Osteocyte (in vitro differentiated cells): Measurements from ENCODE around the gene C15orf61. TPM values are rescaled to one million over a fixed set of nuclear protein-coding genes. Genes with fewer than 3 reads are reported as not detected.

Experiments used
- DNase-seq: peaks from one replicate; pipeline ENCODE4 v3.0.0; 2021; ENCODE audit warnings: mixed read lengths; ENCODE audit not compliant: unreplicated experiment; ENCODE audit errors: extremely low spot score
- H3K27ac Mint-ChIP-seq: one replicate; pipeline ENCODE4 v1.8.0; 2021; ENCODE audit warnings: mild to moderate bottlenecking, mixed read lengths; ENCODE audit not compliant: unreplicated experiment
- H3K27me3 Mint-ChIP-seq: one replicate; pipeline ENCODE4 v1.8.0; 2021; ENCODE audit warnings: mixed read lengths; ENCODE audit not compliant: unreplicated experiment
- H3K36me3 Mint-ChIP-seq: one replicate; pipeline ENCODE4 v1.8.0; 2021; ENCODE audit warnings: mixed read lengths; ENCODE audit not compliant: unreplicated experiment
- H3K4me1 Mint-ChIP-seq: one replicate; pipeline ENCODE4 v1.8.0; 2021; ENCODE audit warnings: mixed read lengths; ENCODE audit not compliant: unreplicated experiment
- H3K4me3 Mint-ChIP-seq: one replicate; pipeline ENCODE4 v1.8.0; 2021; ENCODE audit warnings: mild to moderate bottlenecking, moderate library complexity, mixed read lengths; ENCODE audit not compliant: unreplicated experiment
- H3K9me3 Mint-ChIP-seq: one replicate; pipeline ENCODE4 v1.8.0; 2021; ENCODE audit warnings: mixed read lengths; ENCODE audit not compliant: unreplicated experiment
- CTCF ChIP-seq: fragments of 200-600 bp; sonication (generic); IDR thresholded peaks from 2 replicates; pipeline ENCODE4 v1.5.0; 2021; ENCODE audit warnings: antibody characterized with exemption, mild to moderate bottlenecking, moderate library complexity
- long read RNA-seq: library from polyadenylated mRNA; unstranded; transcript quantifications from one replicate; pipeline ENCODE4 v2.0.0, GENCODE V29; 2021
- total RNA-seq: library from RNA; stranded (reverse); gene quantifications from 2 replicates; pipeline ENCODE4 v1.2.1, GENCODE V29; 2021

The C15orf61 gene
- 4.3 and 4.8 TPM in 2 replicates for total RNA-seq
- long read RNA-seq, full-length matches to known transcripts = 3 of 3 reads
- long read RNA-seq, partial matches to known transcripts = 0 of 3 reads
- long read RNA-seq, other reads (novel, unspliced or antisense) = 0 of 3 reads

DNA sequence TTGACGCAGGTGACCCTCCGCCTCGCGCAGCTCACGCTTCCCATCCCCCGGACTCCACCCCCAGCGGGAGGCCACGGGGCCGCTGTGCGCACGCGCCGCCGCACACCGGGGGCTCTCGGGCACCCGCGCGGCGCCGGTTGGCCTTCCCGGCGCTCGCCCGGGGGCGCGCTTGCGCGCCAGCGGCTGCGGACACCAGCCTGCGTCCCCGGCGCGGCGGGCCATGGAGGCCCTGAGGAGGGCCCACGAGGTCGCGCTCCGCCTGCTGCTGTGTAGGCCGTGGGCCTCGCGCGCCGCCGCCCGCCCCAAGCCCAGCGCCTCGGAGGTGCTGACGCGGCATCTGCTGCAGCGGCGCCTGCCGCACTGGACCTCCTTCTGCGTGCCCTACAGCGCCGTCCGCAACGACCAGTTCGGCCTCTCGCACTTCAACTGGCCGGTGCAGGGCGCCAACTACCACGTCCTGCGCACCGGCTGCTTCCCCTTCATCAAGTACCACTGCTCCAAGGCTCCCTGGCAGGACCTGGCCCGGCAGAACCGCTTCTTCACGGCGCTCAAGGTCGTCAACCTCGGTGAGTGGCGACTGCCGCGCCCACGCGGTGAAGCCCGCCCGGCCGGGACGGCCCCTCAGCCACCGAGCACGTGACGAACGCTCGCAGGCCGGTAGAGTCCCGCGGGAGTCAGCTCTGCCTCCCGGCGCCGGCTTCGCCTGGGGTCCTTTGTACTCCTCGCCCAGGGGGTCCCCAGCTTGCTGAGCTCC lies at the start of gene C15orf61:
TSS of gene C15orf61 (plus strand) at position 103 of the 754 bp plus-strand sequence. CDS start at position 221, 118 bp downstream.
- peak; percentile 10 for TF ChIP-seq CTCF
- Mint-ChIP-seq H3K4me3 (peak within 1 kb of the TSS; percentile 87), H3K4me1 (peaks cover 28% of the 10 kb centered on the region), H3K9me3 (no peaks in the 10 kb centered on the region), H3K27me3 (no peaks in the 10 kb centered on the region), H3K36me3 (peaks cover 8% of the 10 kb centered on the region), H3K27ac (peak within 1 kb of the TSS; percentile 93)
- peak; percentile 91 for DNase-seq

DNA sequence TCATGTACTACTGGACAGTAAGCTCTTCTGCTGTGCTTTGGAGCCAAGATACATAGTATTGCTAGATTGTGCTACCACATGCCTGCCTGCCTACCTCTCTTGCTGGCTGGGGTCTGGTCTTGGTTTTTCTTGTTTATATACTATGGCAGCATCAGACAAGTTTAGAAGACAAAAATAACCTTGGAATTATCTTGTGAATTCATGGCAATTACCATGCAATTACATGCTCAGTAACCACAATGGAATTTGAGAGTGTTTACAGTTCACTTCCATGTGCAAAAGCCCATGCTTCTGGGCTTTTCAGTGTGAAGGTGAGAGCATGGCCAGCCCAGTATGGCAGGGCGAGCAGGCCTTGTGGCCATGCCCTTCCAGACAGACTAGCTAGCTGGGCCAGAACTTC lies 48.0 kb upstream of the C15orf61 start:
- no peaks in the 10 kb centered on the region for H3K9me3 Mint-ChIP-seq
- peaks cover 3% of the 10 kb centered on the region for H3K4me1 Mint-ChIP-seq
- H3K27ac Mint-ChIP-seq = no peak overlapping the region
- no peak for DNase-seq
- no peak overlapping the region for H3K4me3 Mint-ChIP-seq
- no peaks in the 10 kb centered on the region for H3K36me3 Mint-ChIP-seq
- TF ChIP-seq CTCF = no peak
- H3K27me3 Mint-ChIP-seq = no peaks in the 10 kb centered on the region

GRCh38 chr15:67474405-67475110 lies 46.4 kb upstream of the C15orf61 start:
- no peak for TF ChIP-seq CTCF
- Mint-ChIP-seq H3K9me3 (no peaks in the 10 kb centered on the region), H3K36me3 (no peaks in the 10 kb centered on the region), H3K4me1 (peaks cover 7% of the 10 kb centered on the region), H3K4me3 (no peak overlapping the region), H3K27me3 (no peaks in the 10 kb centered on the region), H3K27ac (no peak overlapping the region)
- no peak for DNase-seq

DNA sequence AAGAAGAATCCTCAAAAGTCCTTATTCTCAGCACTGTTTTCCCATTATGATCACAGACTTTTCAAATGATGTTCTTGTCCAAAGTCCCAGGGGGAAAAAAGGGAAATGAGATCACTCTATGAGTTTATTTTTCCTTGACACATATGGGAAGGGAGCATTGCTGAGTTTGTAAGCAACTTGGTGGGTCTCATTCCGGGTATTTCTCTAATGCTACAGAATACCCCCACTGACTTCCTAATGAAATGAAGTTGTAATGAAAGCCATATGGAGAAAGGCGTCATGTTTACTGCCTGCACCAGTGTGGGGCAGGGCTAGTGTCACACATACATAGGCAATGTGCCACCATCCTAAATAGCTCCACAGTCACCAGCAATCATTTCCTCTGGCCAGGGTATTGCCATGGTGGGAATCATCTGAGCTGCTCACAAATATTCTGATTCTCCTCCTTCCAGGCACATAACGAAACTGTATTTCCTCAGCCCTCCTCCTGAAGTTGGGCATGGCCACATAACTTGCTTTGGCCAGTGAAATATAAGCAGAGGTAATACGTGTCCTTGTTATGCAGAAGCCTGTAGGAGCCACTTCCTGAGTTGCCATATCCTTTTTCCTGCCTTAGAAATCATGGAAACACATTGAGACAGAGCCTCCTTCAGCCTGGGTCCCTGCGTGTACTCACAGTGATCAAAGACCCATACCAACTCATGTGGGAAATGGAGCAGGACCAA lies 41.0 kb upstream of the C15orf61 start:
- H3K27me3 Mint-ChIP-seq = peaks cover 2% of the 10 kb centered on the region
- peaks cover 16% of the 10 kb centered on the region for H3K4me1 Mint-ChIP-seq
- H3K9me3 Mint-ChIP-seq = no peaks in the 10 kb centered on the region
- peak overlapping the region; percentile 23 for H3K4me3 Mint-ChIP-seq
- no peaks in the 10 kb centered on the region for H3K36me3 Mint-ChIP-seq
- no peak for TF ChIP-seq CTCF
- no peak for DNase-seq
- peak overlapping the region; percentile 51 for H3K27ac Mint-ChIP-seq
